Measurements from ENCODE around the gene AGPAT4.
"Not testable (repeated sequence)": the region's sequence is repeated elsewhere in the genome, so short reads cannot be mapped to it uniquely, and the experiment has no call there.

The AGPAT4 gene

GRCh38 chr6:161226009-161226964 is 47.6 kb downstream of the AGPAT4 start:
- no peak for DNase-seq

GRCh38 chr6:161225681-161226008 is 48.2 kb downstream of the AGPAT4 start:
- no peak for DNase-seq

- not testable (repeated sequence) for DNase-seq
These were observed 48.7 kb downstream of the AGPAT4 start for GRCh38 chr6:161224951-161225680.

GRCh38 chr6:161223646-161224045 is 50.2 kb downstream of the AGPAT4 start:
- no peak for DNase-seq

GRCh38 chr6:161222706-161223234 is 51.1 kb downstream of the AGPAT4 start:
- no peak for DNase-seq

- DNase-seq: no peak
These were observed 53.5 kb downstream of the AGPAT4 start for GRCh38 chr6:161220346-161220745.

GRCh38 chr6:161219680-161220079 is 54.2 kb downstream of the AGPAT4 start:
- DNase-seq: no peak

- no peak for DNase-seq
These were observed 55.6 kb downstream of the AGPAT4 start for GRCh38 chr6:161218222-161218621.

GRCh38 chr6:161217628-161218027 is 56.2 kb downstream of the AGPAT4 start:
- DNase-seq: no peak

GRCh38 chr6:161216616-161217205 is 57.1 kb downstream of the AGPAT4 start:
- no peak for DNase-seq

- DNase-seq: no peak
These were observed 57.8 kb downstream of the AGPAT4 start for GRCh38 chr6:161215876-161216615.

- DNase-seq: no peak
These were observed 58.7 kb downstream of the AGPAT4 start for GRCh38 chr6:161215193-161215592.

GRCh38 chr6:161214722-161215121 is 59.1 kb downstream of the AGPAT4 start:
- DNase-seq: no peak

- DNase-seq: no peak
These were observed 61.0 kb downstream of the AGPAT4 start for GRCh38 chr6:161212902-161213301.

GRCh38 chr6:161211380-161212035 is 62.4 kb downstream of the AGPAT4 start:
- DNase-seq: no peak

- no peak for DNase-seq
These were observed 63.0 kb downstream of the AGPAT4 start for GRCh38 chr6:161210857-161211256.

GRCh38 chr6:161207200-161207599 is 66.7 kb downstream of the AGPAT4 start:
- DNase-seq: no peak

GRCh38 chr6:161204866-161205557 is 68.8 kb downstream of the AGPAT4 start:
- no peak for DNase-seq

GRCh38 chr6:161200610-161201370 is 73.1 kb downstream of the AGPAT4 start:
- no peak for DNase-seq

- DNase-seq: no peak
These were observed 74.0 kb downstream of the AGPAT4 start for GRCh38 chr6:161199850-161200249.
